ENCODE results near the gene BAZ1B.

The BAZ1B gene

DNA sequence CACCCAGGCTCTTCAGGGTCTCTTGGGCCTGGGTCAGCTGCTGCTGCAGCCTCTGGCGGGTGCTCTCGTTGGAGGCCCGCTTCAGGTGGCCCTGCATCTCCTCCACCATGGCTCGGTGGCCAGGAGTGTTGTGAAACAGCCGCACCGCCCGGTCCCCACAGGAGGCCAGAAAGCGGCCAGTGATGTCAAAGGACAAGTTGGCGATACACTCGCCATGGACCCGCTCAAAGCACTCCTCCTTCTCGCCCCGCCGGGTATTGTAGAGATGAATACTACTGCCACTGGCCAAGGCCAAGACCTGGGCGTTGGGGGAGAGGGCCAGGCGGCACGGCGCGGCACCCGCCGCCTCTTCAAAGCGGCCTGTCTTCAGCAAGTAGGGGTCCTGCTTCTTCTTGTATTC is 48.4 kb upstream of the BAZ1B start:
- Histone ChIP-seq H4K20me1 (ENCODE audit: low read depth, low read length) (no peaks in the 10 kb centered on the region), H3K36me3 (ENCODE audit: low read length) (peaks cover 2% of the 10 kb centered on the region; the same call in 1 of the 2 replicates), H3K4me2 (ENCODE audit: low read depth, low read length, poor library complexity, severe bottlenecking) (no peak overlapping the region)

DNA sequence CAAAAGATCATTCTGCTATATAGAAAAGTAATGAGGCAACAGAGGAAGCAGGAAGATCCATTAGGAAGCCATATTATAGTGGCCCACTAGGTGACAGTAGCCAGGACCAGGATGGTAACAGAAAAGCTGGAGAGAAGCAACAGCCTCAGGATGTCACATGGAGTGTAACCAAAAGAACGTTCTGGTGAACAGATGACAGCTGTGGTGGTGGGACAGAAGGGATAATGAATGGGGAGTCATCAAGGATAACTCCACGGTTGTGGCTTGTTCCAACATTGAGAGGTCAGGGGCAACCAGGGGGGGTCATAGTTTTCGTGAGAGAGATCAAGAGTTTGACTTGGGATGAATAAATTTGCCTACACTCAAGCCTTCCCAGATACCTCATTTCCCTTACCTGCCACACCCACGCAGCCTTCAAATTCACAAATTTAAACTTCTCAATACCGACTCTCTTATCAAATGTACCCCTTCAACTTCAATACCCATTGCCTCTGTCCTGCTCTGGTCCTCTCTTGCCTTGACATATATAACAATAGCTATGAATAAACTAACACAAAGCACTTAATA is 47.0 kb upstream of the BAZ1B start:
- Histone ChIP-seq H3K36me3 (ENCODE audit: low read length) (peaks cover 2% of the 10 kb centered on the region; the same call in 1 of the 2 replicates), H3K9me3 (ENCODE audit: insufficient read depth, low read length) (no peaks in the 10 kb centered on the region), H3K9ac (ENCODE audit: low read length) (no peak overlapping the region), H4K20me1 (ENCODE audit: low read depth, low read length) (no peaks in the 10 kb centered on the region), H3K4me2 (ENCODE audit: low read depth, low read length, poor library complexity, severe bottlenecking) (no peak overlapping the region), H3K79me2 (ENCODE audit: insufficient read depth, low read length) (no peaks in the 10 kb centered on the region), H3F3A (ENCODE audit: insufficient read depth) (no peaks in the 10 kb centered on the region), H3K4me3 (ENCODE audit: insufficient read depth, low read length, poor library complexity, severe bottlenecking) (no peak overlapping the region), H2AFZ (ENCODE audit: low read depth, low read length, severe bottlenecking) (no peak overlapping the region), H3K27ac (ENCODE audit: low read depth, low read length) (no peak overlapping the region), H3K27me3 (ENCODE audit: low read length) (no peaks in the 10 kb centered on the region), H3K9me2 (replicated peaks; ENCODE audit: insufficient read depth, low read length) (no peaks in the 10 kb centered on the region)
- no peak for TF ChIP-seq EZH2phosphoT487 (conservative IDR thresholded peaks at IDR 0.05; ENCODE audit: low read length)
- TF ChIP-seq, protein P1, sequence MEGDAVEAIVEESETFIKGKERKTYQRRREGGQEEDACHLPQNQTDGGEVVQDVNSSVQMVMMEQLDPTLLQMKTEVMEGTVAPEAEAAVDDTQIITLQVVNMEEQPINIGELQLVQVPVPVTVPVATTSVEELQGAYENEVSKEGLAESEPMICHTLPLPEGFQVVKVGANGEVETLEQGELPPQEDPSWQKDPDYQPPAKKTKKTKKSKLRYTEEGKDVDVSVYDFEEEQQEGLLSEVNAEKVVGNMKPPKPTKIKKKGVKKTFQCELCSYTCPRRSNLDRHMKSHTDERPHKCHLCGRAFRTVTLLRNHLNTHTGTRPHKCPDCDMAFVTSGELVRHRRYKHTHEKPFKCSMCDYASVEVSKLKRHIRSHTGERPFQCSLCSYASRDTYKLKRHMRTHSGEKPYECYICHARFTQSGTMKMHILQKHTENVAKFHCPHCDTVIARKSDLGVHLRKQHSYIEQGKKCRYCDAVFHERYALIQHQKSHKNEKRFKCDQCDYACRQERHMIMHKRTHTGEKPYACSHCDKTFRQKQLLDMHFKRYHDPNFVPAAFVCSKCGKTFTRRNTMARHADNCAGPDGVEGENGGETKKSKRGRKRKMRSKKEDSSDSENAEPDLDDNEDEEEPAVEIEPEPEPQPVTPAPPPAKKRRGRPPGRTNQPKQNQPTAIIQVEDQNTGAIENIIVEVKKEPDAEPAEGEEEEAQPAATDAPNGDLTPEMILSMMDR (IDR thresholded peaks at IDR 0.05; ENCODE audit: insufficient read depth, low read length, poor library complexity, severe bottlenecking): no peak

More for the DNA sequence above, 48.4 kb upstream of the BAZ1B start:
- Histone ChIP-seq H3K9ac (ENCODE audit: low read length) (no peak overlapping the region), H3K79me2 (ENCODE audit: insufficient read depth, low read length) (no peaks in the 10 kb centered on the region), H2AFZ (ENCODE audit: low read depth, low read length, severe bottlenecking) (no peak overlapping the region), H3K9me3 (ENCODE audit: insufficient read depth, low read length) (no peaks in the 10 kb centered on the region), H3K4me3 (ENCODE audit: insufficient read depth, low read length, poor library complexity, severe bottlenecking) (no peak overlapping the region), H3K27me3 (ENCODE audit: low read length) (no peaks in the 10 kb centered on the region), H3K27ac (ENCODE audit: low read depth, low read length) (no peak overlapping the region), H3F3A (ENCODE audit: insufficient read depth) (no peaks in the 10 kb centered on the region), H3K9me2 (replicated peaks; ENCODE audit: insufficient read depth, low read length) (no peaks in the 10 kb centered on the region)
- TF ChIP-seq, protein P1 (IDR thresholded peaks at IDR 0.05; ENCODE audit: insufficient read depth, low read length, poor library complexity, severe bottlenecking): no peak
- TF ChIP-seq EZH2phosphoT487 (conservative IDR thresholded peaks at IDR 0.05; ENCODE audit: low read length): no peak

DNA sequence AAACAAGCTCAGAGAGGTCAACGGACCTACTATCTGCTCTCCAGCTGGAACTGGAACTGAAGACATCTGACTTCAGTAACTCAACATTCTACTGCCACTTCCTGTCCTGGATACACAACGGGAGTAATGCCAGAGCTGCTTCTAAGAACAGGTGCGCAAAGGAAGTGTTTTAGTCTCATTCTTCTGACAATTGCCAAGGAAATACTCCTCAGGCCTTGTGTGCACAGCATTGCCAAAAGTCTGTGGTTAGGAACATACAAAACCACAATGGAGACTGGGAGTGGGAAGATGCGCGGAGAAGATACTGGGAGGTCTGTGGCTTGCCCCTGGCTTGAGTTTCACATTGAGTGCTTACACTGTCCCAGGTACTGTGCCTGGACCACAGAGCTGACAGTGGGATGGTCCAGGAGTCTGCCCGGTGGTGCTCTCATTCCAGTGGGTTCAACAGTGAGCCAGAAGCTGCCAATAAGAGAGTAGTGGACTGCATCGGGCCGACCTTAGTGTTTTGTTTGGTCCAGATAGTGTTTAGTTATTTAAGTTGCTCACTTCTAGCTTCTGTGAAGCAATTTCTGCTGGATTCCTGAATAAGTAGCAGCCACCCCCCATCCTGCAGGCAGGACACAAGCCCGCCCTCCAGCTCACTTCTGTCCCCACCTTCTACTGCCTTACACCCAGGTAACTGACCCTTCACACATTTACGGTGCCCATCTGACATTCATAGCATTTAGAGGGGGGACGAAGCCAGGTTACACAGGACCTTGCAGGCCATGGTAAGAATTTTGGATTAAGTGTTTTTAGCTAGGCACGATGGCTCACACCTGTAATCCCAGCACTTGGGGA is 46.0 kb upstream of the BAZ1B start:
- H3K9me2 ChIP-seq (replicated peaks; ENCODE audit: insufficient read depth, low read length): no peaks in the 10 kb centered on the region
- TF ChIP-seq, protein P1 (IDR thresholded peaks at IDR 0.05; ENCODE audit: insufficient read depth, low read length, poor library complexity, severe bottlenecking): no peak
- peaks cover 2% of the 10 kb centered on the region; the same call in 1 of the 2 replicates for H3K36me3 ChIP-seq (ENCODE audit: low read length)
- no peaks in the 10 kb centered on the region for H4K20me1 ChIP-seq (ENCODE audit: low read depth, low read length)
- H3F3A ChIP-seq (ENCODE audit: insufficient read depth): no peaks in the 10 kb centered on the region
- no peak overlapping the region for H3K4me2 ChIP-seq (ENCODE audit: low read depth, low read length, poor library complexity, severe bottlenecking)
- no peak overlapping the region for H3K9ac ChIP-seq (ENCODE audit: low read length)
- no peaks in the 10 kb centered on the region for H3K9me3 ChIP-seq (ENCODE audit: insufficient read depth, low read length)
- no peaks in the 10 kb centered on the region for H3K27me3 ChIP-seq (ENCODE audit: low read length)
- no peak overlapping the region for H2AFZ ChIP-seq (ENCODE audit: low read depth, low read length, severe bottlenecking)
- no peak overlapping the region for H3K27ac ChIP-seq (ENCODE audit: low read depth, low read length)
- no peaks in the 10 kb centered on the region for H3K79me2 ChIP-seq (ENCODE audit: insufficient read depth, low read length)
- H3K4me3 ChIP-seq (ENCODE audit: insufficient read depth, low read length, poor library complexity, severe bottlenecking): no peak overlapping the region

Measured in SU-DHL-6 (cell line).